LNCaP clone FGC (cell line): ENCODE results near the gene EIF3B.
"Not testable (repeated sequence)": the region's sequence is repeated elsewhere in the genome, so short reads cannot be mapped to it uniquely, and the experiment has no call there.

Source experiments
- DNase-seq: peaks from one replicate; pipeline ENCODE4 v3.0.0-alpha.2; 2011; ENCODE audit warnings: low read depth
- H3K4me3 ChIP-seq: 2 replicates; pipeline ENCODE4 v1.5.1; 2011; ENCODE audit warnings: mild to moderate bottlenecking, low read depth, low read length, control low read depth
- CTCF ChIP-seq: IDR thresholded peaks from 2 replicates; pipeline ENCODE4 v1.5.1; 2012; ENCODE audit warnings: mild to moderate bottlenecking; ENCODE audit not compliant: control insufficient read depth, insufficient read depth; ENCODE audit errors: extremely low read depth

Gene EIF3B

GRCh38 chr7:2326951-2327350, 27.7 kb upstream of the EIF3B start:
- H3K4me3 ChIP-seq = no peak overlapping the region
- no peak for DNase-seq
- no peak for TF ChIP-seq CTCF

- no peak for TF ChIP-seq CTCF
- DNase-seq = no peak
- no peak overlapping the region for H3K4me3 ChIP-seq
These were observed 24.1 kb upstream of the EIF3B start for GRCh38 chr7:2330493-2330892.

GRCh38 chr7:2331707-2332106, 22.9 kb upstream of the EIF3B start:
- no peak overlapping the region for H3K4me3 ChIP-seq
- TF ChIP-seq CTCF = no peak
- no peak for DNase-seq

- H3K4me3 ChIP-seq, DNase-seq: not testable (repeated sequence)
These were observed 21.9 kb upstream of the EIF3B start for GRCh38 chr7:2332606-2333231.

GRCh38 chr7:2336626-2337299, 17.9 kb upstream of the EIF3B start:
- H3K4me3 ChIP-seq = no peak overlapping the region
- no peak for DNase-seq
- TF ChIP-seq CTCF = no peak

GRCh38 chr7:2347351-2348063, 7.1 kb upstream of the EIF3B start:
- DNase-seq, H3K4me3 ChIP-seq: not testable (repeated sequence)

- TF ChIP-seq CTCF = no peak
- no peak for DNase-seq
- H3K4me3 ChIP-seq = no peak overlapping the region
These were observed 4.6 kb upstream of the EIF3B start for GRCh38 chr7:2350055-2350454.

GRCh38 chr7:2350861-2351260, 3.8 kb upstream of the EIF3B start:
- no peak overlapping the region for H3K4me3 ChIP-seq
- TF ChIP-seq CTCF = no peak
- no peak for DNase-seq
